DOHH2 (cell line): ENCODE results near the gene ROCK1.

Experiments
- H3F3A ChIP-seq: fragments of 200-600 bp; sonication (generic), shearing (Covaris generic); 2 replicates; pipeline ENCODE4 v1.6.0; 2016; ENCODE audit warnings: antibody characterized with exemption, mild to moderate bottlenecking; ENCODE audit not compliant: control insufficient read depth, insufficient read depth
- H3K27ac ChIP-seq: fragments of 200-600 bp; sonication (generic); 2 replicates; pipeline ENCODE4 v1.5.1; 2014; ENCODE audit warnings: low read depth, mild to moderate bottlenecking, low read length, moderate library complexity
- H3K27me3 ChIP-seq: fragments of 200-600 bp; sonication (generic); 2 replicates; pipeline ENCODE4 v1.6.1; 2014; ENCODE audit warnings: mild to moderate bottlenecking, low read length, mixed read lengths; ENCODE audit not compliant: control insufficient read depth
- H3K36me3 ChIP-seq: fragments of 200-600 bp; sonication (generic); 2 replicates; pipeline ENCODE4 v1.6.1; 2014; ENCODE audit warnings: mild to moderate bottlenecking, low read length, moderate library complexity, mixed read lengths; ENCODE audit not compliant: control insufficient read depth
- H3K4me1 ChIP-seq: fragments of 200-600 bp; sonication (generic); 2 replicates; pipeline ENCODE4 v1.6.1; 2014; ENCODE audit warnings: mild to moderate bottlenecking, low read length, mixed read lengths; ENCODE audit not compliant: control insufficient read depth
- H3K4me2 ChIP-seq: fragments of 200-600 bp; sonication (generic); 2 replicates; pipeline ENCODE4 v1.6.0; 2014; ENCODE audit warnings: mild to moderate bottlenecking, low read length, moderate library complexity
- H3K4me3 ChIP-seq: fragments of 200-600 bp; sonication (generic); 2 replicates; pipeline ENCODE4 v1.5.1; 2014; ENCODE audit warnings: mild to moderate bottlenecking, low read length, mixed read lengths
- H3K79me2 ChIP-seq: fragments of 200-600 bp; sonication (generic); 2 replicates; pipeline ENCODE4 v1.6.1; 2014; ENCODE audit warnings: mild to moderate bottlenecking, low read length, mixed read lengths; ENCODE audit not compliant: control insufficient read depth
- H3K9me2 ChIP-seq: fragments of 200-600 bp; sonication (generic); replicated peaks from 2 replicates; pipeline ENCODE4 v1.6.1; 2014; ENCODE audit warnings: mild to moderate bottlenecking, low read length, mixed read lengths; ENCODE audit not compliant: control insufficient read depth
- H3K9me3 ChIP-seq: fragments of 200-600 bp; sonication (generic); 2 replicates; pipeline ENCODE4 v1.6.1; 2014; ENCODE audit warnings: antibody characterized with exemption, low read length, mixed read lengths; ENCODE audit not compliant: control insufficient read depth, insufficient read depth
- H4K20me1 ChIP-seq: fragments of 200-600 bp; sonication (generic); 2 replicates; pipeline ENCODE4 v1.6.0; 2014; ENCODE audit warnings: low read depth, mild to moderate bottlenecking, antibody characterized with exemption, low read length, moderate library complexity; ENCODE audit not compliant: control insufficient read depth, insufficient read depth
- EZH2phosphoT487 ChIP-seq: fragments of 200-600 bp; sonication (generic); IDR thresholded peaks from 2 replicates; pipeline ENCODE4 v1.6.1; 2017; ENCODE audit warnings: borderline replicate concordance, mild to moderate bottlenecking, antibody characterized with exemption, low read length, moderate library complexity, mixed read lengths
- TF ChIP-seq, protein P1 (sequence below): fragments of 200-600 bp; sonication (generic); IDR thresholded peaks from one replicate; pipeline ENCODE4 v1.5.1; 2014; ENCODE audit warnings: antibody characterized with exemption, mild to moderate bottlenecking, low read depth, low read length; ENCODE audit not compliant: poor library complexity, severe bottlenecking

Gene ROCK1

DNA sequence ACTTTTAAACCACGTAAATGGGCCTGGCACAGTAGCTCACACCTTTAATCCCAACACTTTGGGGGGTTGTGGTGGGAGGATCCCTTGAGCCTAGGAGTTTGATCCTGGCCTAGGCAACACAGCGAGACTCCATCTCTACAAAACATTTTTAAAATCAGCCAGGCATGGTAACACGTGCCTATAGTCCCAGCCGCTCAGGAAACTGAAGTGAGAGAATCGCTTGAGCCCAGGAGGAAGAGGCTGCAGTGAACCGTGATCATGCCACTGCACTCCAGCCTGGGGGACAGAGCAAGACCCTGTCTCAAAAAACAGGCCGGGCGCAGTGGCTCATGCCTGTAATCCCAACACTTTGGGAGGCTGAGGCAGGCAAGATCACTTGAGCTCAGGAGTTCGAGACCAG, 12.2 kb downstream of the ROCK1 start:
- H3K9me3 ChIP-seq, result no peaks in the 10 kb centered on the region
- TF ChIP-seq, protein P1, sequence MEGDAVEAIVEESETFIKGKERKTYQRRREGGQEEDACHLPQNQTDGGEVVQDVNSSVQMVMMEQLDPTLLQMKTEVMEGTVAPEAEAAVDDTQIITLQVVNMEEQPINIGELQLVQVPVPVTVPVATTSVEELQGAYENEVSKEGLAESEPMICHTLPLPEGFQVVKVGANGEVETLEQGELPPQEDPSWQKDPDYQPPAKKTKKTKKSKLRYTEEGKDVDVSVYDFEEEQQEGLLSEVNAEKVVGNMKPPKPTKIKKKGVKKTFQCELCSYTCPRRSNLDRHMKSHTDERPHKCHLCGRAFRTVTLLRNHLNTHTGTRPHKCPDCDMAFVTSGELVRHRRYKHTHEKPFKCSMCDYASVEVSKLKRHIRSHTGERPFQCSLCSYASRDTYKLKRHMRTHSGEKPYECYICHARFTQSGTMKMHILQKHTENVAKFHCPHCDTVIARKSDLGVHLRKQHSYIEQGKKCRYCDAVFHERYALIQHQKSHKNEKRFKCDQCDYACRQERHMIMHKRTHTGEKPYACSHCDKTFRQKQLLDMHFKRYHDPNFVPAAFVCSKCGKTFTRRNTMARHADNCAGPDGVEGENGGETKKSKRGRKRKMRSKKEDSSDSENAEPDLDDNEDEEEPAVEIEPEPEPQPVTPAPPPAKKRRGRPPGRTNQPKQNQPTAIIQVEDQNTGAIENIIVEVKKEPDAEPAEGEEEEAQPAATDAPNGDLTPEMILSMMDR, result no peak
- no peak for TF ChIP-seq EZH2phosphoT487
- peaks cover 34% of the 10 kb centered on the region for H3K4me1 ChIP-seq
- H3K4me2 ChIP-seq, result peak overlapping the region; percentile 73
- H4K20me1 ChIP-seq, result peaks cover 11% of the 10 kb centered on the region; the same call in 1 of the 2 replicates
- no peak overlapping the region for H3K27ac ChIP-seq
- no peaks in the 10 kb centered on the region for H3K9me2 ChIP-seq
- H3K79me2 ChIP-seq, result peaks cover 100% of the 10 kb centered on the region
- H3K36me3 ChIP-seq, result peaks cover 3% of the 10 kb centered on the region; the same call in 1 of the 2 replicates
- no peaks in the 10 kb centered on the region for H3K27me3 ChIP-seq
- H3F3A ChIP-seq, result 0 out of 2 replicates have a peak, but pooled peaks cover 5% of the 10 kb centered on the region
- H3K4me3 ChIP-seq, result peak overlapping the region; percentile 52

DNA sequence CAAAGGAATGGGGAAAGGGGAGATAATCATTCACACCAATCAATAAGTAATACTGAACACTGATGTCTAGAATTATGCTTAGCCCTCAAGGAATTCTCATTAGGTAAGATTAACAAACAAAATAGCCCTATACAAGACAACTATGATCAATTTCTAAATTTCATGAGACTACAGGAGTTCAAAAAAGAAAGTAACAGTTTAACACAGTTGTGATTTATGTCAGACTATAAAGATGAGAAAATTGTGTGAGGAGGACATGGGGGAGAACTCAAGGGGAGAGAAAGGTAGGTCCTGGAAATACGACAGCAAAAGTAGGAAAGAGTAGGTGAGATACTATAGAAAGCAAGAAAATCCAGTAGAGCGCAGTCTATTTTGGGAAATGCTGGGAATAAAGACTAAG, 14.9 kb downstream of the ROCK1 start:
- Histone ChIP-seq H3K27ac (no peak overlapping the region), H3F3A (0 out of 2 replicates have a peak, but pooled peaks cover 5% of the 10 kb centered on the region), H3K4me1 (peaks cover 30% of the 10 kb centered on the region), H3K4me2 (no peak overlapping the region), H3K27me3 (no peaks in the 10 kb centered on the region), H3K4me3 (no peak overlapping the region), H3K9me2 (no peaks in the 10 kb centered on the region), H3K9me3 (no peaks in the 10 kb centered on the region), H4K20me1 (0 out of 2 replicates have a peak, but pooled peaks cover 3% of the 10 kb centered on the region), H3K36me3 (peaks cover 3% of the 10 kb centered on the region), H3K79me2 (peaks cover 100% of the 10 kb centered on the region)
- TF ChIP-seq, protein P1, result no peak
- no peak for TF ChIP-seq EZH2phosphoT487

DNA sequence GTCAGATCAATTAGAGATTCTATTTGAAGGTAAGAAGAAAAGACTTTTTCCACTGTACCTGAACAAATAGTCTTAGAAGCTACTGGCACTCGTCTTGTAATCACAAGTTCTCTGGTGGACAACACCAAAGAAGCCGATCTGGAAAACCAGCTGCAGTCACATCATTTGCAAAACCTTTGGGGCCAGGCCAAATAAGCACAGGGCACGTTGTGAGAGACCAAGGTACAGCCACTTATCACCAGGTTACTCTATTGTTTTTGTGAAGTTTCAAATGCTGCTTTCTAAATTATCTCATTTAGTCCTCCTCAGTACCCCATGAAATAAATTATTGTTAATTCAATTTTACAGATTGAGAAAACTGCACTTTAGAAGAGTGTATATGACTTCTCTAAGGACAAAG, 18.5 kb downstream of the ROCK1 start:
- H3K4me2 ChIP-seq, result no peak overlapping the region
- no peak overlapping the region for H3K4me3 ChIP-seq
- no peak overlapping the region for H3K27ac ChIP-seq
- no peaks in the 10 kb centered on the region for H3K9me3 ChIP-seq
- peaks cover 99% of the 10 kb centered on the region for H3K79me2 ChIP-seq
- H4K20me1 ChIP-seq, result 0 out of 2 replicates have a peak, but pooled peaks cover 2% of the 10 kb centered on the region
- no peak for TF ChIP-seq EZH2phosphoT487
- TF ChIP-seq, protein P1, result no peak
- no peaks in the 10 kb centered on the region for H3F3A ChIP-seq
- no peaks in the 10 kb centered on the region for H3K27me3 ChIP-seq
- H3K9me2 ChIP-seq, result no peaks in the 10 kb centered on the region
- H3K36me3 ChIP-seq, result peaks cover 3% of the 10 kb centered on the region
- H3K4me1 ChIP-seq, result no peaks in the 10 kb centered on the region

DNA sequence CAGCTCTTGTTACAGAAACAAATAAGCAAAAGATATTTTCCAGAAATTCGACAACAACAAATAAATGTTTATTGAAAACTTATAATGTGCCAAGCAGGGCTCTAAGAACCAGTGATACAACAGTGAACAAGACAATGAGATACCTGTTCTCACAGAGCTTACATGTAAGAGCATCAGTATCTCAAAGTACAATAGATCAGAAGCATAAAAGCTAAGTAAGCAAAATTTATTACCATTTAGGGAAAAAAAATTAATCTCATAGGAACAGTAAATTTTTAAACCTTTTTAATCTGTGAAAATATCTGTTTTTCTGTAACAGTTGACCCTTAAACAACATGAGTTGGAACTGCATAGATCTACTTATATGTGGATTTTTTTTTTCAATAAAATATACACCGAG, 20.9 kb downstream of the ROCK1 start:
- Histone ChIP-seq H3K27me3 (no peaks in the 10 kb centered on the region), H3F3A (no peaks in the 10 kb centered on the region), H3K9me3 (no peaks in the 10 kb centered on the region), H3K79me2 (peaks cover 99% of the 10 kb centered on the region), H3K36me3 (peaks cover 3% of the 10 kb centered on the region; the same call in 1 of the 2 replicates), H4K20me1 (no peaks in the 10 kb centered on the region), H3K4me2 (no peak overlapping the region), H3K9me2 (no peaks in the 10 kb centered on the region), H3K27ac (no peak overlapping the region), H3K4me1 (no peaks in the 10 kb centered on the region), H3K4me3 (no peak overlapping the region)
- TF ChIP-seq EZH2phosphoT487, result no peak
